Peyer's patch (tissue), 4 donors: ENCODE data around the gene FOXL3. TPM values are rescaled to one million over a fixed set of nuclear protein-coding genes. Genes with fewer than 3 reads are reported as not detected.

ENCODE experiments used
- DNase-seq, 3 donors: peaks; one replicate each; pipeline ENCODE4 v3.0.0-alpha.2; 2017 to 2019
- H3K27ac ChIP-seq, 4 donors: fragments of 200-600 bp; sonication (generic); one replicate each; pipeline ENCODE4 v1.5.1; 2016 to 2019
- H3K27me3 ChIP-seq, 2 donors: fragments of 200-600 bp; sonication (generic); one replicate each; pipeline ENCODE4 v1.5.1; 2019
- H3K36me3 ChIP-seq, 3 donors: fragments of 200-600 bp; sonication (generic); one replicate each; pipeline ENCODE4 v1.5.1; 2016 to 2019
- H3K4me1 ChIP-seq, 4 donors: fragments of 200-600 bp; sonication (generic); one replicate each; pipeline ENCODE4 v1.5.1; 2016 to 2019
- H3K4me3 ChIP-seq, 4 donors: fragments of 200-600 bp; sonication (generic); 1 replicate in 3 of 4; 2 replicates in 1 of 4; pipeline ENCODE4 v1.5.1; 2016 to 2019; ENCODE audit warnings: mild to moderate bottlenecking in 1 of 4
- H3K9me3 ChIP-seq, 4 donors: fragments of 200-600 bp; sonication (generic); one replicate each; pipeline ENCODE4 v1.5.1; 2016 to 2019; ENCODE audit warnings: mild to moderate bottlenecking in 1 of 4
- POLR2A ChIP-seq, 2 donors: fragments of 450-650 bp; IDR thresholded peaks; one replicate each; pipeline ENCODE4 v1.5.1; 2017; ENCODE audit warnings: antibody characterized with exemption in 2 of 2, mild to moderate bottlenecking in 2 of 2, moderate library complexity in 2 of 2
- total RNA-seq, 4 donors: library from RNA; depleted of rRNA; stranded (reverse); fragments of >200 nt; gene quantifications; one replicate each; pipeline ENCODE4 v1.1.0, GENCODE V29; 2016
- TF ChIP-seq, protein P1 (sequence below), 6 experiments: fragments of 450-650 bp in 4 of 6; fragments of 200-600 bp in 2 of 6; sonication (generic) in 1 of 6; IDR thresholded peaks; one replicate each; pipeline ENCODE4 v1.5.1; 2017 to 2019; ENCODE audit warnings: antibody characterized with exemption in 6 of 6, mild to moderate bottlenecking in 3 of 6, moderate library complexity in 1 of 6

The FOXL3 gene
- total RNA-seq, 4 donors from 2014 or later = not detected

- H3K4me1 ChIP-seq = peaks cover 4 to 23% (median 4%) of the 10 kb centered on the region in 4 donors
- TF ChIP-seq POLR2A (IDR thresholded peaks at IDR 0.05) = no peak
- TF ChIP-seq, protein P1, sequence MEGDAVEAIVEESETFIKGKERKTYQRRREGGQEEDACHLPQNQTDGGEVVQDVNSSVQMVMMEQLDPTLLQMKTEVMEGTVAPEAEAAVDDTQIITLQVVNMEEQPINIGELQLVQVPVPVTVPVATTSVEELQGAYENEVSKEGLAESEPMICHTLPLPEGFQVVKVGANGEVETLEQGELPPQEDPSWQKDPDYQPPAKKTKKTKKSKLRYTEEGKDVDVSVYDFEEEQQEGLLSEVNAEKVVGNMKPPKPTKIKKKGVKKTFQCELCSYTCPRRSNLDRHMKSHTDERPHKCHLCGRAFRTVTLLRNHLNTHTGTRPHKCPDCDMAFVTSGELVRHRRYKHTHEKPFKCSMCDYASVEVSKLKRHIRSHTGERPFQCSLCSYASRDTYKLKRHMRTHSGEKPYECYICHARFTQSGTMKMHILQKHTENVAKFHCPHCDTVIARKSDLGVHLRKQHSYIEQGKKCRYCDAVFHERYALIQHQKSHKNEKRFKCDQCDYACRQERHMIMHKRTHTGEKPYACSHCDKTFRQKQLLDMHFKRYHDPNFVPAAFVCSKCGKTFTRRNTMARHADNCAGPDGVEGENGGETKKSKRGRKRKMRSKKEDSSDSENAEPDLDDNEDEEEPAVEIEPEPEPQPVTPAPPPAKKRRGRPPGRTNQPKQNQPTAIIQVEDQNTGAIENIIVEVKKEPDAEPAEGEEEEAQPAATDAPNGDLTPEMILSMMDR (IDR thresholded peaks at IDR 0.05) = no peak
- no peaks in the 10 kb centered on the region for H3K27me3 ChIP-seq
- no peaks in the 10 kb centered on the region for H3K36me3 ChIP-seq
- no peak overlapping the region for H3K27ac ChIP-seq
- no peaks in the 10 kb centered on the region for H3K9me3 ChIP-seq
- H3K4me3 ChIP-seq = no peak overlapping the region
- no peak for DNase-seq
Observed at GRCh38 chr7:337567-337951, 47.6 kb downstream of the FOXL3 start.

DNA sequence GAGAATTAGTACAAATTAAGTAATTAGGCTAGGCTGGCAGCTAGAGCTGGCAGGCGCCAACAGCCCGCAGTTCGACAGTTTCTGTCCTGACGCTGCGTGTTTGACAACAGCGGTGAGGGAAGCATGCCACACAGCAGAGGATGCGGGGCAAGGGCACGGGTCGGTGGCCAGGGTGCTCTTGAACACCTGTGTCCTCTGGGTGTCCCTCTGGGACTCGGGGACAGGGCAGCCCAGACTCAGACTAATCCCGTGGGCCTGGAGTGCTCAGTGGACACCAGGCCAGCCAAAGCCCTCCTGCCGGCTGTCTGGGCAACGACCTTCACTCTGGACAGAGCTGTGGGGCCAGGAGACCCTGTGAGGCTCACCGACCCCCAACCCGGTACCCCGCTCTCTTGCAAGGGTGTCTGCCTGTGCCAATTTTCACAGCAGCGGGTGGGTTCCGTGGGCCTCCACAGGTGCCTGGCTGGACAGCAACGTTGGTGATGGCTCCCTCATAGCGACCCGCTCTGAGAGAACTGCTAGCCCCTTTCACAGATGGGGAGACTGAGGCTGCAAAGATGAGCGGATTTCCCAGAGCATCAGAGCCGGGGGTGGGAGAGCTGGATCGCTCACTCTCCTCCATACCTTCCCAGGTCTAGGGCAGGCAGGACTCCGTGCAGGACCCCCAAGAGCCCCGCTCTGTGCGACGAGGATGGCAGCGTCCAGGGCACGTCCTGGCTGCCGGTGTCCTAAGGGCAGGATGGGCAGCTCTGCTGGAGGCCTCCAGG is 48.5 kb downstream of the FOXL3 start:
- Histone ChIP-seq H3K36me3 (no peaks in the 10 kb centered on the region), H3K9me3 (no peaks in the 10 kb centered on the region), H3K27me3 (no peaks in the 10 kb centered on the region), H3K27ac (no peak overlapping the region), H3K4me1 (peaks cover 0 to 19% (median 3%) of the 10 kb centered on the region in 4 donors), H3K4me3 (no peak overlapping the region)
- TF ChIP-seq, protein P1 (IDR thresholded peaks at IDR 0.05) = no peak
- no peak for TF ChIP-seq POLR2A (IDR thresholded peaks at IDR 0.05)
- DNase-seq = no peak

DNA sequence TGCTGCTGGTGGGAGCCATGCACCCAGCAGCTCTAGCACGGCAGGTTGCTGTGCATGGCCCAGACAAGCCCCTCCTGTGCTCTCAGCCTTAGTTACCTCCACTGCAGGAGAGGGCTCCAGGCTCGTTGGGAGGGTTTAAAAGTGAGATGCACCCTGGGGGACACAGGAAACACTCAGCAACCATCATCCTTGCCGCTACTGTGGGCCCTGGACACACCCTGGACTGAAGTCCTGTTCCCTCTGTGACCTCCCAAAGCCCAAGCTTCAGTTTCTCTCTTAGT is 49.0 kb downstream of the FOXL3 start:
- Histone ChIP-seq H3K27ac (no peak overlapping the region), H3K27me3 (no peaks in the 10 kb centered on the region), H3K36me3 (no peaks in the 10 kb centered on the region), H3K4me3 (no peak overlapping the region), H3K4me1 (peaks cover 0 to 17% (median 3%) of the 10 kb centered on the region in 4 donors), H3K9me3 (no peaks in the 10 kb centered on the region)
- no peak for DNase-seq
- TF ChIP-seq POLR2A (IDR thresholded peaks at IDR 0.05) = no peak
- TF ChIP-seq, protein P1 (IDR thresholded peaks at IDR 0.05) = no peak

DNA sequence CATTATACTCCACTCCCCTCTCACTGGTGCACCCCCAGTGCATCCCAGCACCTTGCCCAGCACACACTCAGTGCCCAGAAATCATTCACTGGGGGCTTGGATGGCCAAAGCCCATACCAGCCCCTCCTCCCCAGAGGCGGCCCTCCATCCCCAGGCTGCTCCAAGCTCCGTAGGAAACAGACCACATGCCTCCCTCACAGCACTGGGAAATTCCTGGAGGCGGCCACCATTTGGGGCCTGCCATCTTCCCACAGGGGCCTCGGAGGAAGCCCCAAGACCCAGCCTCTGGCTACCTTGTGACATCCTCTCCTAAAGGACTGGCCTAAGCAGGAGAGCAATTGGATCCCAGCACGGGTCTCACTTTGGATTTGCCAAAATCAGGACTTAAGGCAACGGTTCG is 49.7 kb downstream of the FOXL3 start:
- Histone ChIP-seq H3K4me3 (no peak overlapping the region), H3K27me3 (no peaks in the 10 kb centered on the region), H3K36me3 (no peaks in the 10 kb centered on the region), H3K9me3 (no peaks in the 10 kb centered on the region), H3K27ac (no peak overlapping the region), H3K4me1 (peaks cover 0 to 17% (median 3%) of the 10 kb centered on the region in 4 donors)
- no peak for DNase-seq
- TF ChIP-seq POLR2A (IDR thresholded peaks at IDR 0.05) = no peak
- TF ChIP-seq, protein P1 (IDR thresholded peaks at IDR 0.05) = no peak

GRCh38 chr7:340200-340937 is 50.4 kb downstream of the FOXL3 start:
- no peak overlapping the region for H3K4me3 ChIP-seq
- H3K27me3 ChIP-seq = no peaks in the 10 kb centered on the region
- no peak for TF ChIP-seq POLR2A (IDR thresholded peaks at IDR 0.05)
- TF ChIP-seq, protein P1 (IDR thresholded peaks at IDR 0.05) = no peak
- H3K36me3 ChIP-seq = no peaks in the 10 kb centered on the region
- no peak for DNase-seq
- no peaks in the 10 kb centered on the region for H3K9me3 ChIP-seq
- H3K4me1 ChIP-seq = peaks cover 0 to 17% (median 3%) of the 10 kb centered on the region in 4 donors
- H3K27ac ChIP-seq = no peak overlapping the region

Other genes with a start within 250 kb of the FOXL3 start
- 10 to 100 TPM; 46.4 to 66.0 (median 53.8) TPM for gene FAM20C, start 97.6 kb upstream of the FOXL3 start, total RNA-seq
- 10 to 100 TPM in 3 of 4 donors, 1 to 10 TPM in 1; 5.8 to 97.8 (median 59.4) TPM for gene PDGFA, start 229.7 kb downstream of the FOXL3 start, total RNA-seq